K562 (cell line): ENCODE results near the gene RNPEPL1. TPM values are rescaled to one million over a fixed set of nuclear protein-coding genes. Genes with fewer than 3 reads are reported as not detected.

Source experiments
- CBFB ChIP-seq: sonication (generic); formaldehyde crosslinking; IDR thresholded peaks from 2 replicates; pipeline ENCODE4 v1.4.0; 2020; ENCODE audit warnings: mild to moderate bottlenecking, missing genetic modification reagents
- CEBPG ChIP-seq, 3 experiments: fragments of 200-800 bp in 1 of 3; sonication (Bioruptor generic) in 1 of 3; sonication (generic) in 1 of 3; formaldehyde crosslinking in 1 of 3; IDR thresholded peaks in 2 of 3; conservative IDR thresholded peaks in 1 of 3; 2 replicates each; pipeline versions ENCODE4 v1.6.1 to v1.8.0; 2016 to 2022; ENCODE audit warnings: missing compliant biosample characterization in 2 of 3, missing genetic modification characterization in 2 of 3, mild to moderate bottlenecking in 1 of 3, missing genetic modification reagents in 1 of 3
- CREBBP ChIP-seq: IDR thresholded peaks from one replicate; pipeline ENCODE4 v1.6.1; 2012; ENCODE audit warnings: low read depth, mild to moderate bottlenecking, control low read depth, inconsistent platforms, low read length
- CTBP1 ChIP-seq: fragments of 450-650 bp; IDR thresholded peaks from 2 replicates; pipeline ENCODE4 v1.6.1; 2016; ENCODE audit warnings: borderline replicate concordance
- ELF2 ChIP-seq: fragments of 250-450 bp; sonication (Bioruptor Pico); IDR thresholded peaks from 2 replicates; pipeline ENCODE4 v1.5.0; 2021; ENCODE audit warnings: mild to moderate bottlenecking
- ETV6 ChIP-seq, 3 experiments: fragments of 150-350 bp in 1 of 3; sonication (generic) in 1 of 3; formaldehyde crosslinking in 1 of 3; IDR thresholded peaks; 2 replicates each; pipeline versions ENCODE4 v1.6.1 to v1.8.0; 2014 to 2022; ENCODE audit warnings: borderline replicate concordance in 2 of 3, low read depth in 2 of 3, antibody characterized with exemption in 1 of 3, low read length in 1 of 3, mild to moderate bottlenecking in 1 of 3, missing genetic modification reagents in 1 of 3
- FOXA1 ChIP-seq: fragments of 450-650 bp; IDR thresholded peaks from 2 replicates; pipeline ENCODE4 v1.6.1; 2016; ENCODE audit warnings: mild to moderate bottlenecking, borderline replicate concordance
- MCM7 ChIP-seq, 2 experiments: fragments of 450-650 bp; IDR thresholded peaks; 2 replicates each; pipeline ENCODE4 v1.6.1; 2016 to 2018
- POLR3A ChIP-seq: IDR thresholded peaks from 2 replicates; pipeline ENCODE4 v1.6.1; 2011; ENCODE audit warnings: borderline replicate concordance, mild to moderate bottlenecking, moderate library complexity; ENCODE audit not compliant: insufficient read length, insufficient read depth; ENCODE audit errors: extremely low read depth
- PRMT5 ChIP-seq: sonication (generic); formaldehyde crosslinking; IDR thresholded peaks from 2 replicates; pipeline ENCODE4 v1.5.0; 2020; ENCODE audit warnings: missing genetic modification reagents
- SIN3B ChIP-seq: fragments of 450-650 bp; IDR thresholded peaks from 2 replicates; pipeline ENCODE4 v1.6.1; 2017; ENCODE audit warnings: low read depth, mild to moderate bottlenecking, moderate library complexity
- U2AF2 ChIP-seq: fragments of 200-400 bp; formaldehyde crosslinking; optimal IDR thresholded peaks from 2 replicates; pipeline ENCODE3; 2017; ENCODE audit warnings: low read depth, mild to moderate bottlenecking, low read length
- ZBTB17 ChIP-seq: fragments of 450-650 bp; formaldehyde crosslinking; IDR thresholded peaks from 2 replicates; pipeline ENCODE4 v1.4.0; 2020; ENCODE audit warnings: mild to moderate bottlenecking
- ZNF3 ChIP-seq: fragments of 250-450 bp; sonication (Bioruptor Pico); IDR thresholded peaks from 2 replicates; pipeline ENCODE4 v1.5.0; 2021; ENCODE audit warnings: mild to moderate bottlenecking, moderate library complexity
- polyA plus RNA-seq, 8 experiments: library from polyadenylated mRNA; depleted of rRNA in 4 of 8; stranded (reverse) in 5 of 8; unstranded in 3 of 8; fragments of >200 nt; fragmentation: Nextera tagmentation in 2 of 8; fragmentation: Illumina TruSeq in 1 of 8; extraction: Ambion mirVana in 2 of 8; extraction: Trizol in 1 of 8; gene quantifications; 2 replicates each; pipeline versions ENCODE4 v1.2.1 to v1.2.3, GENCODE V29; 2011 to 2014; ENCODE audit warnings: inconsistent platforms in 1 of 8, missing spikeins in 1 of 8
- total RNA-seq, 7 experiments: library from RNA; depleted of rRNA in 6 of 7; stranded (reverse); fragments of >200 nt in 6 of 7; fragmentation: Illumina TruSeq in 2 of 7; extraction: Trizol in 2 of 7; gene quantifications; 2 replicates each; pipeline versions ENCODE4 v1.2.1 to v1.2.3, GENCODE V29; 2011 to 2021; ENCODE audit warnings: low replicate concordance in 1 of 7
- TF ChIP-seq, protein P1 (sequence below): fragments of 450-650 bp; IDR thresholded peaks from 2 replicates; pipeline ENCODE4 v1.6.1; 2016; ENCODE audit warnings: low read depth
- TF ChIP-seq, protein P2 (sequence below), 2 experiments: fragments of 450-650 bp; IDR thresholded peaks; 2 replicates each; pipeline ENCODE4 v1.6.1; 2016
- TF ChIP-seq, protein P3 (sequence below): fragments of 250-450 bp; sonication (Bioruptor Pico); IDR thresholded peaks from 2 replicates; pipeline ENCODE4 v1.8.0; 2021; ENCODE audit warnings: mild to moderate bottlenecking, moderate library complexity

RNPEPL1 gene
- total and polyA plus RNA-seq, 9 of the 15 experiments (the other 6 are each of a cell fraction or from before 2014, with no cell fraction given), result 0.07 to 38.7 (median 5.6) TPM

DNA sequence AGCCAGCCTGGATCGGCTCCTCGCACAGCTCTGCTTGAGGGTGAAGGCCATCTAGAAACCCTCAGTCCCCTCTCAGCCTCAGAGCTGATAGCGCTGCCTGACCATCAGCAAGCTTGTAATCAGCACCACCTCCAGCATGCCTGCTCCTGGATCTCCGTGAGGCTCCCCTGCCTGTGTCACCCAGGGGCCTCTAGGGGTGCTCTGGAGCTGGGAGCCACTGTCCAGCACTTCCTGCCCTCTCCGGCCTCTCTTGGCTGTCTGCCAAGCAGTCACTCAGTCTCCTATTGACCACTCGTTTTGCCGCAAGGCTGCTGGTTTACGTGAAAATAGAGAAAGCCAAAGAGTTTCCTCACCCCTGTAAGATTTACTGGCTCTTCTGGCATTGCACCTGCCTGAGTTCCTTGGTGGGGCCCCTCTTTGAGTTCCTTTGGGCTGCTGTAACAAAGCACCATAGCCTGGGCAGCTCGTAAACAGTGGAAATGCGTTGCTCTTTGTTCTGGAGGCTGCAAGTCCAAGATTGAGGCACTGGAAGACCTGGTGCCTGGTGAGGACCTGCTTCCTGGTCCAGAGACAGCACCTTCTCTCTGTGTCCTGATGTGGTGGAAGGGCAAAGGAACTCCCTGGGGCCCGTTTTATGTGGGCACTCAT, 36.1 kb downstream of the RNPEPL1 start (continued):
- TF ChIP-seq, protein P1, sequence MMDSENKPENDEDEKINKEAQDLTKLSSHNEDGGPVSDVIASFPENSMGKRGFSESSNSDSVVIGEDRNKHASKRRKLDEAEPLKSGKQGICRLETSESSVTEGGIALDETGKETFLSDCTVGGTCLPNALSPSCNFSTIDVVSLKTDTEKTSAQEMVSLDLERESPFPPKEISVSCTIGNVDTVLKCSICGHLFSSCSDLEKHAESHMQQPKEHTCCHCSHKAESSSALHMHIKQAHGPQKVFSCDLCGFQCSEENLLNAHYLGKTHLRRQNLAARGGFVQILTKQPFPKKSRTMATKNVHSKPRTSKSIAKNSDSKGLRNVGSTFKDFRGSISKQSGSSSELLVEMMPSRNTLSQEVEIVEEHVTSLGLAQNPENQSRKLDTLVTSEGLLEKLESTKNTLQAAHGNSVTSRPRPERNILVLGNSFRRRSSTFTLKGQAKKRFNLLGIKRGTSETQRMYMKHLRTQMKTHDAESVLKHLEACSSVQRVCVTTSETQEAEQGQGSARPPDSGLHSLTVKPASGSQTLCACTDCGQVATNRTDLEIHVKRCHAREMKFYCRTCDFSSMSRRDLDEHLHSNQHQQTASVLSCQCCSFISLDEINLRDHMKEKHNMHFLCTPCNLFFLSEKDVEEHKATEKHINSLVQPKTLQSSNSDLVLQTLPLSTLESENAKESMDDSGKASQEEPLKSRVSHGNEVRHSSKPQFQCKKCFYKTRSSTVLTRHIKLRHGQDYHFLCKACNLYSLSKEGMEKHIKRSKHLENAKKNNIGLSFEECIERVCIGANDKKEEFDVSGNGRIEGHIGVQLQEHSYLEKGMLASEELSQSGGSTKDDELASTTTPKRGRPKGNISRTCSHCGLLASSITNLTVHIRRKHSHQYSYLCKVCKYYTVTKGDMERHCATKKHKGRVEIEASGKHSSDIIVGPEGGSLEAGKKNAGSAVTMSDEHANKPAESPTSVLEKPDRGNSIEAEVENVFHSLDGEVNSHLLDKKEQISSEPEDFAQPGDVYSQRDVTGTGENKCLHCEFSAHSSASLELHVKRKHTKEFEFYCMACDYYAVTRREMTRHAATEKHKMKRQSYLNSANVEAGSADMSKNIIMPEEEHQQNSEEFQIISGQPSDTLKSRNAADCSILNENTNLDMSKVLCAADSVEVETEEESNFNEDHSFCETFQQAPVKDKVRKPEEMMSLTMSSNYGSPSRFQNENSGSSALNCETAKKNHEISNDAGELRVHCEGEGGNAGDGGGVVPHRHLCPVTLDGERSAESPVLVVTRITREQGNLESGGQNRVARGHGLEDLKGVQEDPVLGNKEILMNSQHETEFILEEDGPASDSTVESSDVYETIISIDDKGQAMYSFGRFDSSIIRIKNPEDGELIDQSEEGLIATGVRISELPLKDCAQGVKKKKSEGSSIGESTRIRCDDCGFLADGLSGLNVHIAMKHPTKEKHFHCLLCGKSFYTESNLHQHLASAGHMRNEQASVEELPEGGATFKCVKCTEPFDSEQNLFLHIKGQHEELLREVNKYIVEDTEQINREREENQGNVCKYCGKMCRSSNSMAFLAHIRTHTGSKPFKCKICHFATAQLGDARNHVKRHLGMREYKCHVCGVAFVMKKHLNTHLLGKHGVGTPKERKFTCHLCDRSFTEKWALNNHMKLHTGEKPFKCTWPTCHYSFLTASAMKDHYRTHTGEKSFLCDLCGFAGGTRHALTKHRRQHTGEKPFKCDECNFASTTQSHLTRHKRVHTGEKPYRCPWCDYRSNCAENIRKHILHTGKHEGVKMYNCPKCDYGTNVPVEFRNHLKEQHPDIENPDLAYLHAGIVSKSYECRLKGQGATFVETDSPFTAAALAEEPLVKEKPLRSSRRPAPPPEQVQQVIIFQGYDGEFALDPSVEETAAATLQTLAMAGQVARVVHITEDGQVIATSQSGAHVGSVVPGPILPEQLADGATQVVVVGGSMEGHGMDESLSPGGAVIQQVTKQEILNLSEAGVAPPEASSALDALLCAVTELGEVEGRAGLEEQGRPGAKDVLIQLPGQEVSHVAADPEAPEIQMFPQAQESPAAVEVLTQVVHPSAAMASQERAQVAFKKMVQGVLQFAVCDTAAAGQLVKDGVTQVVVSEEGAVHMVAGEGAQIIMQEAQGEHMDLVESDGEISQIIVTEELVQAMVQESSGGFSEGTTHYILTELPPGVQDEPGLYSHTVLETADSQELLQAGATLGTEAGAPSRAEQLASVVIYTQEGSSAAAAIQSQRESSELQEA, result no peak
- no peak for TF ChIP-seq CEBPG (CRISPR knock-in tag; IDR thresholded peaks at IDR 0.05)
- no peak for TF ChIP-seq CEBPG (tag; conservative IDR thresholded peaks at IDR 0.05 in 1 of 2, IDR thresholded peaks at IDR 0.05 in 1 of 2)
- TF ChIP-seq CREBBP, result no peak
- TF ChIP-seq ZBTB17 (CRISPR knock-in tag), result no peak
- no peak for TF ChIP-seq FOXA1
- TF ChIP-seq U2AF2, result no peak
- no peak for TF ChIP-seq SIN3B
- TF ChIP-seq ELF2 (CRISPR knock-in tag), result 0 out of 2 replicates have a peak, but pooled peaks have one; percentile 32
- no peak for TF ChIP-seq ZNF3
- peak; percentile 80 for TF ChIP-seq CTBP1
- TF ChIP-seq PRMT5 (CRISPR knock-in tag), result no peak
- TF ChIP-seq, protein P2, sequence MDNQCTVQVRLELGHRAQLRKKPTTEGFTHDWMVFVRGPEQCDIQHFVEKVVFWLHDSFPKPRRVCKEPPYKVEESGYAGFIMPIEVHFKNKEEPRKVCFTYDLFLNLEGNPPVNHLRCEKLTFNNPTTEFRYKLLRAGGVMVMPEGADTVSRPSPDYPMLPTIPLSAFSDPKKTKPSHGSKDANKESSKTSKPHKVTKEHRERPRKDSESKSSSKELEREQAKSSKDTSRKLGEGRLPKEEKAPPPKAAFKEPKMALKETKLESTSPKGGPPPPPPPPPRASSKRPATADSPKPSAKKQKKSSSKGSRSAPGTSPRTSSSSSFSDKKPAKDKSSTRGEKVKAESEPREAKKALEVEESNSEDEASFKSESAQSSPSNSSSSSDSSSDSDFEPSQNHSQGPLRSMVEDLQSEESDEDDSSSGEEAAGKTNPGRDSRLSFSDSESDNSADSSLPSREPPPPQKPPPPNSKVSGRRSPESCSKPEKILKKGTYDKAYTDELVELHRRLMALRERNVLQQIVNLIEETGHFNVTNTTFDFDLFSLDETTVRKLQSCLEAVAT (IDR thresholded peaks at IDR 0.05), result no peak
- no peak for TF ChIP-seq ETV6 (IDR thresholded peaks at IDR 0.05; ENCODE audit: borderline replicate concordance in 1 of 2, low read depth in 2 of 2, low read length in 1 of 2)
- no peak for TF ChIP-seq ETV6 (CRISPR knock-in tag; IDR thresholded peaks at IDR 0.05; ENCODE audit: borderline replicate concordance)
- TF ChIP-seq MCM7 (IDR thresholded peaks at IDR 0.05), result no peak
- TF ChIP-seq POLR3A, result no peak
- TF ChIP-seq, protein P3, sequence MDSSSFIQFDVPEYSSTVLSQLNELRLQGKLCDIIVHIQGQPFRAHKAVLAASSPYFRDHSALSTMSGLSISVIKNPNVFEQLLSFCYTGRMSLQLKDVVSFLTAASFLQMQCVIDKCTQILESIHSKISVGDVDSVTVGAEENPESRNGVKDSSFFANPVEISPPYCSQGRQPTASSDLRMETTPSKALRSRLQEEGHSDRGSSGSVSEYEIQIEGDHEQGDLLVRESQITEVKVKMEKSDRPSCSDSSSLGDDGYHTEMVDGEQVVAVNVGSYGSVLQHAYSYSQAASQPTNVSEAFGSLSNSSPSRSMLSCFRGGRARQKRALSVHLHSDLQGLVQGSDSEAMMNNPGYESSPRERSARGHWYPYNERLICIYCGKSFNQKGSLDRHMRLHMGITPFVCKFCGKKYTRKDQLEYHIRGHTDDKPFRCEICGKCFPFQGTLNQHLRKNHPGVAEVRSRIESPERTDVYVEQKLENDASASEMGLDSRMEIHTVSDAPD (CRISPR knock-in tag), result no peak
- TF ChIP-seq CBFB (CRISPR knock-in tag), result no peak
